Effector memory CD4-positive, alpha-beta T cell (primary cell): ENCODE measurements around the gene ATP10A.

Source experiments
- DNase-seq, 3 donors: peaks; one replicate each; pipeline ENCODE4 v3.0.0-alpha.2; 2020
- H3K27ac ChIP-seq: 2 replicates; pipeline ENCODE4 v1.7.0; 2013; ENCODE audit warnings: mild to moderate bottlenecking, low read length, moderate library complexity; ENCODE audit not compliant: insufficient read depth, poor library complexity, severe bottlenecking
- H3K27me3 ChIP-seq: replicated peaks from 2 replicates; pipeline ENCODE4 v1.7.0; 2013; ENCODE audit warnings: mild to moderate bottlenecking, low read length; ENCODE audit not compliant: insufficient read depth, control insufficient read depth, poor library complexity, severe bottlenecking
- H3K36me3 ChIP-seq: 2 replicates; pipeline ENCODE4 v1.7.0; 2013; ENCODE audit warnings: mild to moderate bottlenecking, low read length, moderate library complexity; ENCODE audit not compliant: control insufficient read depth, insufficient read depth
- H3K4me1 ChIP-seq: 2 replicates; pipeline ENCODE4 v1.7.0; 2013; ENCODE audit warnings: low read length, mild to moderate bottlenecking; ENCODE audit not compliant: control insufficient read depth, insufficient read depth, poor library complexity, severe bottlenecking
- H3K4me3 ChIP-seq: 2 replicates; pipeline ENCODE4 v1.7.0; 2013; ENCODE audit warnings: low read length, low read depth, mild to moderate bottlenecking; ENCODE audit not compliant: insufficient read depth, poor library complexity, severe bottlenecking
- H3K9me3 ChIP-seq: 2 replicates; pipeline ENCODE4 v1.7.0; 2013; ENCODE audit warnings: mild to moderate bottlenecking, low read length, moderate library complexity; ENCODE audit not compliant: control insufficient read depth

The ATP10A gene

DNA sequence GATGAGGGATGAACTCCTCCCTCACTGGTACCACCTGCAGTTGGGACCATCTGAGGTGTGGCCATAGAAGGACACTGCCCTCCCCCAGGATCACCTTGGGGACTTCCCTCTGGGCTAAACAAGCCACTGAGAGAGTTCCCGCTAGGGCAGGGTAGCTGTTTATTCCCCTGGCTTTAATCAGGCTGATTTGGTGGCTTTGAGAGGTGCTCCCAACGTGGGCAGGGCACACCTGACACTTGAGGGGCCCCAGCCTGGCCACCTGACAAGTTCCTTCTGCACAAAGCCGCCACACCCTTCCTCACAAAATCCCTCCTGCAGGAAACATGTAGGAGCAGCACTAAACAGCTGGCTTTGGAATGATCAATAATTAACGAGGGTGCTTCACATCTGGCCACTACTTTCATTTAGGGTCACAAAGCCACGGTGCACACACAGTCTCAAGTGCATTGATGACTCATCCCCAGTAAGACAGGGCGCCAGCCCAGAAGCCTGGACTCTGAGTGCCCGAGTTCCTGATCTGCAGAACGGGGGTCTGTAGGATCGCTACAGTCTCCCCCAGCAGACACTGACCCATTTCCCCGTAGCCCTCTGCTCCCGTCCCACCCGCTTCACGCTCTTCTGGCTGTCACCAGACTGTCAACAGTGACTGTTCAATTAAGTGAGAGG is 75.1 kb downstream of the ATP10A start:
- no peak overlapping the region for H3K27ac ChIP-seq

DNA sequence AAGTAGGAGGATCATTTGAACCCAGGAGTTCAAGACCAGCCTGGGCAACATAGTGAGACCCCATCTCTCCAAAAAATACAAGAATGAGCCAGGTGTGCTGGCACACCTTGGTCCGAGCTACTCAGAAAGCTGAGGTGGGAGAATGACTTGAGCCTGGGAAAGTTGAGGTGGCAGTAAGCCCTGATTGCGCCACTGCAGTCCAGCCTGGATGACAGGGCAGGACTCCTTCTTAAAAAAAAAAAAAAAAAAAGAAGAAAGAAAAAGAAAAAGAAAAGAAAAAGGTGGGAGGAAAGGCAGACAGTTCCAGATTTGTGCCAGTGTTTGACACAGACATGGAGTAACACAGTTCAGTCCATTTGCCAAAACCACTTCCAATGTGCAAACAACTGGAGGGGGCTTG is 75.7 kb downstream of the ATP10A start:
- no peaks in the 10 kb centered on the region for H3K36me3 ChIP-seq
- no peaks in the 10 kb centered on the region for H3K9me3 ChIP-seq
- H3K27me3 ChIP-seq: no peaks in the 10 kb centered on the region
- H3K4me3 ChIP-seq: no peak overlapping the region
- H3K4me1 ChIP-seq: peaks cover 4% of the 10 kb centered on the region
- no peak overlapping the region for H3K27ac ChIP-seq
- DNase-seq: no peak

More for the DNA sequence above, 75.1 kb downstream of the ATP10A start:
- no peak for DNase-seq
- Histone ChIP-seq H3K27me3 (no peaks in the 10 kb centered on the region), H3K4me1 (peaks cover 4% of the 10 kb centered on the region), H3K9me3 (no peaks in the 10 kb centered on the region), H3K4me3 (no peak overlapping the region), H3K36me3 (no peaks in the 10 kb centered on the region)

DNA sequence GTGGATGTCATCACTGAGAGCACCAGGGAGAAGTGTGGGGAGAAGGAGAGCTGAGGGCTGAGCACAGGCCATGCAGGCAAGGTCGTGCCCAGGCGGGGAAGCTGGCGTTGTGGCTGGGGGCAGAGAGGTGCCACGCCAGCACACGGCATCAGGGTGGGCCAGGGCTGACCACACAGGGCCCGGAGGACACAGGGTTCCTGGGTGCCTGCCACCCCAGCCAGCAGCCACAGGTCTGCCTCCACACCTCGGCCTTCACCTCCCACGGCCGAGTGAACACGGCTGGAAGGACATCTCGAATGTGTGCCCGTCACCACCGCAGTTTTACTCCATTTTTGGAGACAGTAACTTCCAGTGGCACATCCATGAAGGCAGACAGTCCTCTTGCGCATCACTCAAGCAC is 77.1 kb downstream of the ATP10A start:
- Histone ChIP-seq H3K27ac (no peak overlapping the region), H3K9me3 (no peaks in the 10 kb centered on the region), H3K36me3 (no peaks in the 10 kb centered on the region), H3K27me3 (no peaks in the 10 kb centered on the region), H3K4me3 (no peak overlapping the region), H3K4me1 (peaks cover 4% of the 10 kb centered on the region)
- no peak for DNase-seq

DNA sequence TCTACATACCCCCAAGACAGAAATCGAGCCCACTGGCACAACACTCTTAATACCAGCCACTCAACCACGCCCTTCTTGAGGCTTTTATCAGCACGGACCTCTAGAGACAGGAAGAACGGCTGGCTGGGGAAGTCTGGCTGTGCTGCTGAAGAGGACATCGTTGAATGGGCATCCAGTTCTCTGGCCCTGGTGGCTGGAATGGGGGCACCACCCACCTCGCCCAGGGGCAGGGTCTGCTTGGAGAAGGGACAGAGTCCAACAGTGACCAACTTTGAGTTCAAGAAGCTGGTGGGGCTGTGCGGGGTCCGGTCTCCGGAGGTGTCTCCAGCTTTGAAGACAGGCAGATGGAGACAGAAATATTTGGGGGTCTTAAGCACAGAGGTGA is 77.5 kb downstream of the ATP10A start:
- H3K4me3 ChIP-seq: no peak overlapping the region
- H3K27ac ChIP-seq: no peak overlapping the region
- H3K27me3 ChIP-seq: no peaks in the 10 kb centered on the region
- no peaks in the 10 kb centered on the region for H3K9me3 ChIP-seq
- H3K4me1 ChIP-seq: peaks cover 4% of the 10 kb centered on the region
- no peak for DNase-seq
- H3K36me3 ChIP-seq: peaks cover under 1% of the 10 kb centered on the region

DNA sequence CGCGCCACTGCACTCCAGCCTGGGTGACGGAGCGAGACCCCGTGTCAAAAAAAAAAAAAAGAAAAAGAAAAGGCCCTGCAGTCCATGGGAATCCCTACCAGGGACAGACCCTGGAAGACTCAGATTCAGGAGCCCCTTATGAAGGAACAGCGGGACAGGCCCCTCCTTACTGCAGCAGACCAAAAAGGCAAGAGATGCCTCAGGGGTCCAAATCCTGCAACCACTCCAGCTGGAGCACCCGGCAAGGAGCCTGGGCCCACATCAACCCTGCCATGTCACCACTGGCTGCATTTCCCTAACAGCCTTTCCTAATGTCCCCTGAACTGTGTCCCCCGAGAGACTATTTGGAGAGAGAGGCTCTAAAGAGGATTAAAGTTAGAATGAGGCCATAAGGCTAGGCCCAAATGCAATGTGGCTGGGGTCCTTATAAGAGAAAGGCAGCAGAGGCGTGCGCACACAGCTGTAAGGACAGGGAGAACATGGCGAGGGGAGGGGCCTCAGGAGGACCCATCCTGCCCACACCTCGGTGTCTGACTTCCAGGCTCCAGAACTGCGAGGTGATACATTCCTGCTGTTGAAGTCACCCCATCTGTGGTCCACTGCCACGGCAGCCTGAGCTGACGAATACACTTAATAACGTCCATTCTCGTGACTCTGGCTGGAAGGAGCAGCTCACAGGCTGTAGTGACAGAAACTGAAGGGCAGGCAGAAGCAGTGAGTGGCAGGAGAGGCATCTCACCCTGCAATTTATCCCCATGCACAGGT is 78.1 kb downstream of the ATP10A start:
- Histone ChIP-seq H3K4me3 (no peak overlapping the region), H3K36me3 (peaks cover 6% of the 10 kb centered on the region), H3K27me3 (no peaks in the 10 kb centered on the region), H3K9me3 (no peaks in the 10 kb centered on the region), H3K4me1 (peaks cover 4% of the 10 kb centered on the region), H3K27ac (no peak overlapping the region)
- no peak for DNase-seq

DNA sequence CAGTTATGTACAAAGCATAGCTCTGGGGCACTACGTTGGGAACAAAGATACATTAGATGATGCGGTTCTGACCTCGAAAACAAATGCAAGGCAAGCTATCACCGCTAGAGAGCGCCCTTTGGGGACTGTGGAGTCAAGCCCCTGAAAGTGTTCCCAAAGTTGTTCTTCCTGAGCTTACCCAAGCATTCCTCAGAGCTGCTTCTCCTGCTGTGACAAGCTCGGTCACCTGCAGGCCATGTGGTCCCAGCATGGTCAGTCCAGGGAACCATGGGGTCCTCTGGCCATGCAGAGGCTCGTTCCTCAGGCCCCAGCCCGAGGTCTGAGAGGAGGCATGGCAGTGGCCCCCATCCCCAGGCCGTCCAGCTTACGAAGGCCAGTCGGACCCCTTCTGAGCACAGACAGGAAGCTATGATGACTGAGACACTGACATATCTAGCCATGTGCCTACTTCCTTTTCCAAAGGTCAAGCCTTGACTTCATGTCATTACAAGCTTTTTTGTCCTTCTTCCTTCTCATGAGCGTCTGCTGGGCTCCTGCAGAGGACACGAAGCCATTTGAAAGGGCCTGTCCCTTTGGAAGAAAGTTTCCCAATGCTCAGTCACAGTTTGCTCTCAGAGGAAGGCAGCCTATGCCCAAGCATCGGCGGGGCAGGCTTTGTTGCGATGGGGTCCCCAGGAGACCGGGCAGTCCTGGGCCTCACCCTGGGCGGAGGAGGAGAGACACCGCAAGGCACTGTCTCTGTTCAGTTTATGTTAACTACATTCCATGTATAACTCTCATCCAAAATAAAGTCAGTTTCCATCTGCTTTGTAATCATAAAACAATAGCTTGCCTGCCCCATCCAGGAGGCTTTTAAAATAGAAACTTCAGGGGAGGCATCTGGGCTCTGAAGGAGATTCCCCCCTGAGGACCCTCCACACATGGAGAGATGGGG is 79.3 kb downstream of the ATP10A start:
- Histone ChIP-seq H3K9me3 (no peaks in the 10 kb centered on the region), H3K27me3 (no peaks in the 10 kb centered on the region), H3K36me3 (peaks cover 12% of the 10 kb centered on the region), H3K4me3 (no peak overlapping the region), H3K4me1 (peaks cover 6% of the 10 kb centered on the region), H3K27ac (no peak overlapping the region)
- no peak for DNase-seq

DNA sequence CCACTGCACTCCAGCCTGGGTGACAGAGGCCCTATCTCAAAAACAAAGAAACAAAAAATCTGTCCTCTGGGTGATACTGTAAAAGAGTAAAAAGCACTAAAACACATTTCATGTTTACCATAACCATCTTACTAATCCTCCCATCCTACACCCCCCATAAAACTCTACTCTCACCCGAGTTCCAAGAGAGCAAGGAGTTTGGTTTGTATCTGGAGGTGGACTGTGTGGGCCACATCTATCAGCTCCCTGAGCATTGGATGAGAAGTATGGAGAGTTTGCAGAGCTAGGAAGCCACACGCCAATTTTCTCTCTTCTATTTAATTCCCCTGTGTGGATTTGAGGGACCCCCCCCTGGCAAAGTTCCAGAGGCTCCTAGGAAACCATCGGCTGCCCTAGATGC is 80.0 kb downstream of the ATP10A start:
- Histone ChIP-seq H3K27me3 (no peaks in the 10 kb centered on the region), H3K4me3 (no peak overlapping the region), H3K27ac (no peak overlapping the region), H3K36me3 (peaks cover 12% of the 10 kb centered on the region), H3K9me3 (no peaks in the 10 kb centered on the region), H3K4me1 (peaks cover 6% of the 10 kb centered on the region)
- DNase-seq: no peak

DNA sequence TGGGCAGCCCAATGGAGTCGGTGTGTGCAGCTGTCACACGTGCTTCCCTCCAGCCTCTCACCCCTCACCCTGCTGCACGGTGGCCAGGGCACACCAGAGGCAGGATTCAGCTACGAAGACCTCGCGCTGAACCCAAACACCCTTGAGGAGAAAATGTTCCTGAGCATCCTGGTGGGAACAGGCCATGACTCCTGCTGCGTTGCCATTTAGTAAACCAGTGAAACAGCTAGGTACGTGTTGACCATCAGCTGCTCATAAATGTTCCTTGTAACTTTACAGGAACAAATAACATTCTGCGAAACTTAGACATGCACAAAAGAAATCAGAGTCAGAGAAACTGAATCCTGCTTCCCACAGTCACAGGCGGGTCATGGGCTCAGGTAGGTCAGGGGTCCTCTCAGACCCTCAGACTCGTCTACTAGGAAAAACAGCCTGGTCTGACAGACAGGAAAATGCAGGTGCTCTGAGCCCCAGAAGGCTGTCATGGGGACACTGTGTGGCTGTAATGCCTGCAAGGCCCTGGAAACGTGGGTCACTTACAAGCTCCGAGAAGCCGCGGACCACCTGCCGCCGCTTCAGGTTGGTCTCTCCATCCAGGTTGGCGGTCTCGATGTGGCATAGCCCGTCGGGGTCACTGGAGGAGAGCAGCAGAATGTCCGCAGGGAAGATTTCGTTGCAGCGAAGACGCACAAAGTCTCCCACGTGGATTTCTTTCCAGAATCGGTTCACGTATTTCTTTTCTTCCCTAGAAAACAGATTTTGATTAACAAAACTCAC is 82.5 kb downstream of the ATP10A start:
- peaks cover 6% of the 10 kb centered on the region for H3K4me1 ChIP-seq
- H3K27ac ChIP-seq: no peak overlapping the region
- no peak overlapping the region for H3K4me3 ChIP-seq
- no peaks in the 10 kb centered on the region for H3K27me3 ChIP-seq
- peaks cover 12% of the 10 kb centered on the region for H3K36me3 ChIP-seq
- H3K9me3 ChIP-seq: no peaks in the 10 kb centered on the region
- DNase-seq: no peak

DNA sequence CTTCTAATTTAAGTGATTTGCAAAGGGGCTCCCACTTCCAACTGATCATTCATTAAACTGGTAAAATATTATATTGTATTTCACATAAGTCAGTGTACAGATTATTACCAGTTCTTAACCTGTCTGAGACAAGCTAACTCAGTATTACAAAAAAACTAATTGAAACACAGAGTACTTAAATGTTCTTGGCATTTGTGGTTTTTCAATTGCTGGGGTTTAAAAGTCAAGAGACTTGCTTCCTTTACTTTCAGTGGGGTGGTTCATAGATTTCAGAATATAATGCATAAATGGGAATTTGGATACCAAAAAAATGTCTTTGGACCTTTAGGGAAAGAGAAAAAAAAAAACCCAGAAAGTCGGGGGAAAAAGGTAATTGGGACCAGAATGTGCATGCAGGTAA is 85.0 kb downstream of the ATP10A start:
- H3K4me3 ChIP-seq: no peak overlapping the region
- H3K27me3 ChIP-seq: no peaks in the 10 kb centered on the region
- H3K9me3 ChIP-seq: no peaks in the 10 kb centered on the region
- no peak for DNase-seq
- peaks cover 15% of the 10 kb centered on the region for H3K36me3 ChIP-seq
- H3K4me1 ChIP-seq: peaks cover 3% of the 10 kb centered on the region
- no peak overlapping the region for H3K27ac ChIP-seq
